Prostate gland (tissue), 2 donors: Measurements from ENCODE around the gene DLEC1.

Experiments used
- CTCF ChIP-seq, 4 experiments: fragments of 200-600 bp in 2 of 4; fragments of 450-650 bp in 2 of 4; sonication (generic) in 2 of 4; IDR thresholded peaks; 1 replicate in 3 of 4; 2 replicates in 1 of 4; pipeline ENCODE4 v1.5.1; 2016 to 2019; ENCODE audit warnings: antibody characterized with exemption in 4 of 4, mild to moderate bottlenecking in 2 of 4, moderate library complexity in 2 of 4
- POLR2A ChIP-seq: fragments of 450-650 bp; IDR thresholded peaks from one replicate; pipeline ENCODE4 v1.6.1; 2016; ENCODE audit warnings: antibody characterized with exemption, mild to moderate bottlenecking
- POLR2AphosphoS5 ChIP-seq: sonication (generic); formaldehyde crosslinking; IDR thresholded peaks from one replicate; pipeline ENCODE4 v1.6.1; 2017; ENCODE audit warnings: antibody characterized with exemption

- no peak for TF ChIP-seq CTCF (IDR thresholded peaks at IDR 0.05)
- TF ChIP-seq POLR2A = no peak
- TF ChIP-seq POLR2AphosphoS5 = no peak
Measured at GRCh38 chr3:38097446-38098375, 58.7 kb downstream of the DLEC1 start.
